Occipital lobe (tissue), 2 donors: ENCODE measurements around the gene IFI44. TPM values are rescaled to one million over a fixed set of nuclear protein-coding genes. Genes with fewer than 3 reads are reported as not detected.

ENCODE experiments used
- DNase-seq: peaks from one replicate; lab custom pipeline; 2025; lab: John Stamatoyannopoulos, UW
- total RNA-seq: library from RNA; depleted of rRNA; stranded (reverse); fragments of >200 nt; gene quantifications from one replicate; pipeline ENCODE4 v1.2.3, GENCODE V29; 2014

IFI44 gene
- total RNA-seq, 1 donor from 2014 or later = 57.1 TPM

GRCh38 chr1:78702426-78702825, 52.8 kb downstream of the IFI44 start:
- DNase-seq = no peak

GRCh38 chr1:78703806-78704205, 54.2 kb downstream of the IFI44 start:
- no peak for DNase-seq

GRCh38 chr1:78712467-78713051, 62.9 kb downstream of the IFI44 start:
- DNase-seq = no peak

DNA sequence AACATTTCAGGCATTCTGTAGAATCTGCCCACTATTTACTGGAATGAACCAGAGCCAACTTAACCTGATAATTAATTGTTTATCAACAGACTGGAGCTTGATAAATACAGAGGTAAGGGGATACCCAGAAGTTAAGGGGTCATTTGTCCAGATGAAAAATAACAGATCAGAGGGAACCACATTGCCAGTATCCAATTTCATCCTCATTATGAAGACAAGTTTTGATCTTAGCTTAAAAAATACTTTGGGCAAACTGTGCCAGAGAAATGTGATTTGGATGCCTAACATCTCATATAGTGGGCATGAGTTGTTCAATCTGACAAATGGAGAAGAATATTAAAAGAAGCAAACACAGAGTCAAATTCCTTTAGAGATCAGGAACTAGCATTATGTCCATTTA, 63.7 kb downstream of the IFI44 start:
- DNase-seq = no peak

Other genes with a start within 250 kb of the IFI44 start
- gene PTGFR, start 158.9 kb upstream of the IFI44 start, total RNA-seq = 3.0 TPM
- 27.5 TPM for gene IFI44L, start 29.4 kb upstream of the IFI44 start, total RNA-seq